ENCODE measurements around the gene MSI2. TPM values are rescaled to one million over a fixed set of nuclear protein-coding genes. Genes with fewer than 3 reads are reported as not detected.

MSI2 gene
- total and polyA plus RNA-seq, 9 of the 15 experiments (the other 6 are each of a cell fraction or from before 2014, with no cell fraction given) = 4.6 to 61.8 (median 42.4) TPM

GRCh38 chr17:57207396-57207795, 48.9 kb upstream of the MSI2 start:
- Histone ChIP-seq H3K36me3 (ENCODE audit: control insufficient read depth, insufficient read depth, low read length) (no peaks in the 10 kb centered on the region), H3K27me3 (ENCODE audit: control insufficient read depth in 2 of 2, insufficient read depth in 2 of 2, low read length in 2 of 2) (peaks cover 9 to 29% of the 10 kb centered on the region in 2 experiments), H2AFZ (ENCODE audit: low read depth, low read length) (no peak overlapping the region), H3K4me2 (ENCODE audit: insufficient read depth, low read length) (no peak overlapping the region), H3K4me3 (no peak overlapping the region), H3K9ac (ENCODE audit: insufficient read depth in 1 of 2, low read depth in 2 of 2, low read length in 2 of 2) (no peak overlapping the region), H3K9me3 (replicated peaks; ENCODE audit: control insufficient read depth, insufficient read depth, low read depth, low read length) (no peaks in the 10 kb centered on the region), H3K4me1 (replicated peaks in 1 of 2; ENCODE audit: control insufficient read depth in 2 of 2, insufficient read depth in 2 of 2, low read length in 2 of 2) (no peaks in the 10 kb centered on the region), H3K79me2 (ENCODE audit: control insufficient read depth, insufficient read depth, low read length) (no peaks in the 10 kb centered on the region), H4K20me1 (replicated peaks; ENCODE audit: control insufficient read depth, insufficient read depth, low read length) (no peaks in the 10 kb centered on the region), H3K9me1 (ENCODE audit: control insufficient read depth, insufficient read depth, low read length) (no peaks in the 10 kb centered on the region), H3K27ac (ENCODE audit: extremely low read depth, low read depth, low read length) (no peak overlapping the region)
- DNase-seq (ENCODE audit: extremely low read depth in 1 of 4, low spot score in 3 of 4) = no peak
- ChIA-PET CTCF (ENCODE audit: low intra/inter-chr PET ratio) (no interaction called here), POLR2A (interaction anchor here (0.6 to 0.9 kb wide), 3 partner anchors 15 to 649 kb away, joined by 3 to 4 read pairs (median 3); no protein-coding TSS in a partner anchor)
- 0% methylated on average over 2 of the region's 2 CpGs for WGBS (ENCODE audit: insufficient coverage, low coverage, missing lambda C conversion rate)
- ATAC-seq = no peak
- BruUV-seq (replicated peaks) = no TSS peak
- intact Hi-C loops (cut with micrococcal nuclease) (no loop called here), in situ Hi-C loops (cut with MboI) (no loop called here)
- no peak for FAIRE-seq
- no peak for TF ChIP-seq TEAD2 (tag; IDR thresholded peaks at IDR 0.05)
- TF ChIP-seq MCM7 (IDR thresholded peaks at IDR 0.05) = no peak
- TF ChIP-seq, protein P1, sequence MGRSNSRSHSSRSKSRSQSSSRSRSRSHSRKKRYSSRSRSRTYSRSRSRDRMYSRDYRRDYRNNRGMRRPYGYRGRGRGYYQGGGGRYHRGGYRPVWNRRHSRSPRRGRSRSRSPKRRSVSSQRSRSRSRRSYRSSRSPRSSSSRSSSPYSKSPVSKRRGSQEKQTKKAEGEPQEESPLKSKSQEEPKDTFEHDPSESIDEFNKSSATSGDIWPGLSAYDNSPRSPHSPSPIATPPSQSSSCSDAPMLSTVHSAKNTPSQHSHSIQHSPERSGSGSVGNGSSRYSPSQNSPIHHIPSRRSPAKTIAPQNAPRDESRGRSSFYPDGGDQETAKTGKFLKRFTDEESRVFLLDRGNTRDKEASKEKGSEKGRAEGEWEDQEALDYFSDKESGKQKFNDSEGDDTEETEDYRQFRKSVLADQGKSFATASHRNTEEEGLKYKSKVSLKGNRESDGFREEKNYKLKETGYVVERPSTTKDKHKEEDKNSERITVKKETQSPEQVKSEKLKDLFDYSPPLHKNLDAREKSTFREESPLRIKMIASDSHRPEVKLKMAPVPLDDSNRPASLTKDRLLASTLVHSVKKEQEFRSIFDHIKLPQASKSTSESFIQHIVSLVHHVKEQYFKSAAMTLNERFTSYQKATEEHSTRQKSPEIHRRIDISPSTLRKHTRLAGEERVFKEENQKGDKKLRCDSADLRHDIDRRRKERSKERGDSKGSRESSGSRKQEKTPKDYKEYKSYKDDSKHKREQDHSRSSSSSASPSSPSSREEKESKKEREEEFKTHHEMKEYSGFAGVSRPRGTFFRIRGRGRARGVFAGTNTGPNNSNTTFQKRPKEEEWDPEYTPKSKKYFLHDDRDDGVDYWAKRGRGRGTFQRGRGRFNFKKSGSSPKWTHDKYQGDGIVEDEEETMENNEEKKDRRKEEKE (IDR thresholded peaks at IDR 0.05; ENCODE audit: borderline replicate concordance in 1 of 2, control insufficient read depth in 1 of 2, low read depth in 2 of 2, low read length in 1 of 2) = no peak
- no peak for TF ChIP-seq SNAPC5 (CRISPR knock-in tag; IDR thresholded peaks at IDR 0.05)
- TF ChIP-seq, protein P2, sequence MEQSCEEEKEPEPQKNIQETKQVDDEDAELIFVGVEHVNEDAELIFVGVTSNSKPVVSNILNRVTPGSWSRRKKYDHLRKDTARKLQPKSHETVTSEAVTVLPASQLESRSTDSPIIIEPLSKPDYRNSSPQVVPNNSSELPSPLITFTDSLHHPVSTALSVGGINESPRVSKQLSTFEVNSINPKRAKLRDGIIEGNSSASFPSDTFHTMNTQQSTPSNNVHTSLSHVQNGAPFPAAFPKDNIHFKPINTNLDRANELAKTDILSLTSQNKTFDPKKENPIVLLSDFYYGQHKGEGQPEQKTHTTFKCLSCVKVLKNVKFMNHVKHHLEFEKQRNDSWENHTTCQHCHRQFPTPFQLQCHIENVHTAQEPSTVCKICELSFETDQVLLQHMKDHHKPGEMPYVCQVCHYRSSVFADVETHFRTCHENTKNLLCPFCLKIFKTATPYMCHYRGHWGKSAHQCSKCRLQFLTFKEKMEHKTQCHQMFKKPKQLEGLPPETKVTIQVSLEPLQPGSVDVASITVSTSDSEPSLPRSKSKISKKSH (CRISPR knock-in tag; IDR thresholded peaks at IDR 0.05) = no peak
- no peak for TF ChIP-seq ZHX1 (conservative IDR thresholded peaks at IDR 0.05; ENCODE audit: low read length)
- TF ChIP-seq TCF15 (CRISPR knock-in tag; IDR thresholded peaks at IDR 0.05) = no peak
- TF ChIP-seq, protein P3, sequence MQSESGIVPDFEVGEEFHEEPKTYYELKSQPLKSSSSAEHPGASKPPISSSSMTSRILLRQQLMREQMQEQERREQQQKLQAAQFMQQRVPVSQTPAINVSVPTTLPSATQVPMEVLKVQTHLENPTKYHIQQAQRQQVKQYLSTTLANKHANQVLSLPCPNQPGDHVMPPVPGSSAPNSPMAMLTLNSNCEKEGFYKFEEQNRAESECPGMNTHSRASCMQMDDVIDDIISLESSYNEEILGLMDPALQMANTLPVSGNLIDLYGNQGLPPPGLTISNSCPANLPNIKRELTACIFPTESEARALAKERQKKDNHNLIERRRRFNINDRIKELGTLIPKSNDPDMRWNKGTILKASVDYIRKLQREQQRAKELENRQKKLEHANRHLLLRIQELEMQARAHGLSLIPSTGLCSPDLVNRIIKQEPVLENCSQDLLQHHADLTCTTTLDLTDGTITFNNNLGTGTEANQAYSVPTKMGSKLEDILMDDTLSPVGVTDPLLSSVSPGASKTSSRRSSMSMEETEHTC (IDR thresholded peaks at IDR 0.05) = no peak
- TF ChIP-seq GTF2B (IDR thresholded peaks at IDR 0.05; ENCODE audit: extremely low read depth, insufficient read length) = no peak

Measured in K562 (cell line).